ENCODE data around the gene ARSI.

ARSI gene

DNA sequence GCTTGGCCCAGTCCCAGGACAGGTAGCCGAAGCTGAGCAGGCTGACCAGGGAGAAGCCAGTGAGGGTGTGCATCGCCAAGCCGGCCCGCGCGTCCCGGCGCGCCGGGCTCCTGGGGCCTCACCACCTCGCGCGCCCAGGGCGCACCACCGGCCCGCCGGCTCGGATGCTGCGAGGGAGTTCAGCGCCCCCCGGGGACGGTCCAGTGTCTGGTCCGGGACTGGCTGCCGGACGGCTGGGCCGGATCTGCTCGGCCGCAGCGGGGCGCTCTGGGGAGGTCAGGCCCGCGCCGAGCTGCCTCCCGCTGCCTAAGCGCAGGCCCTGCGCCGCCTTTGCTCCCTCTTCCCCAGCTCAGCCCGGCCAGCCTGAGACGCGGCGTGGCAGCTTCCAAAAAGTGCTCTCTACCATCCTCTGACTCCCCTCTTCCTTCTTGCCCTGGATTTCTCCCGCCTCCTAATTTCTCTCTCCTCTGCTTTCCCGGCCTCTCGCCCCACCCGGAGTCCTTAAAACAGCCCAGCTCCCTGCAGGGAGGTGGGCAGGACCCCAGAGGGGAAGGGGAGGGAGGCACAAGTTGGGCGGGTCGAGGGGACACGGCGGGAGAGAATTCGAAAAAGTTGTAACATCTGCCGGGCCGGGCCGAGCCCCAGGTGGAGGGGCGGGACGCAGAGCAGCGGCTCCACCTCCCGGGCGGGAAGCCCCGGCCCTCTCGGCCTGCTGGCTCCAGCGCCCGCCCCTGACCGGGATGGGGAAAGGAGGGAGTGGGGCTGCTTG, at the start of gene ARSI:
Gene ARSI (minus strand): TSS at position 605 of the 769 bp plus-strand sequence. CDS start 532 bp downstream, at position 73.
- DNase-seq (ENCODE audit: low spot score): no peak

DNA sequence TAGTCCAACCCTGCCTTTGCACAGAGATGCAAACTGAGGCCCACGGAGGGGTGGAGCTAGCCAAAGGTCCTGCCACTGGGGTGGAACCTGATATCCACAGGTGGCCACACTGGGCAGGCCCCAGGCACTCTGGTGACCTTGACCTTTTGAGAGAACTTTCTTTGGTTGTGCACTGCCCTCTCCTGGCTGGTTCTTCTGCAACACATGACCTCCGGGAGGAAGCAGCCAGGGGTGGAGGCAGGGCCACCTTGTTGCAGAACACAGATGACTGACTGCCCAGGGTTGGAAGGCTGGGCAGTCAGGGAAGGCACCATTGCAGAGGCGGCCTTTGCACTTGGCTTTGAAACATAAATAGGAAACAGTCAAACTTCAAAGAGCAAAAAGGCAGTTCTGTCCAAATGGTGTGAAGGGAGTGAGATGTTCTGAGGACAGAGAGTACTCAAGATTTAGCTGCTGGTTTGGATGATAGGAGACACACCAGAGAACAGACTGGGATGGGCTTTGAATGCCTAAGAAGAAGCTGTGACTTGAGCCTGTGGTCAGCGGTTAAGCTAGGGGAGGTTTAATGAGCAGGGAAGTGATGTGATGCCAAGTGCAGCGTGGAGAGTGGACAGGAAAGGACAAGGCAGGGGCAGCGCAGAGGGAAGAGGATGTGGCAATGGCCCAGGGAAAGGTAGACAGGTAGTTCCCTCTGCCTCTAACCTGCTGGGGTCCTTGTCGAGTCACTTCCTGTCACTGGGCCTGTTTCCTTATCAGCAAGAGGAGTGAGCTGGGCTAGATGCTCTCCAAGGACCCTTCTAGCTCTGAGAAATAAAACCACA, 48.0 kb upstream of the ARSI start:
- peak; percentile 65 for DNase-seq (ENCODE audit: low spot score)

GRCh38 chr5:150349681-150350275, 47.1 kb upstream of the ARSI start:
- DNase-seq (ENCODE audit: low spot score): no peak

- DNase-seq (ENCODE audit: low spot score): no peak
Observed at GRCh38 chr5:150347451-150347850, 44.7 kb upstream of the ARSI start.

DNA sequence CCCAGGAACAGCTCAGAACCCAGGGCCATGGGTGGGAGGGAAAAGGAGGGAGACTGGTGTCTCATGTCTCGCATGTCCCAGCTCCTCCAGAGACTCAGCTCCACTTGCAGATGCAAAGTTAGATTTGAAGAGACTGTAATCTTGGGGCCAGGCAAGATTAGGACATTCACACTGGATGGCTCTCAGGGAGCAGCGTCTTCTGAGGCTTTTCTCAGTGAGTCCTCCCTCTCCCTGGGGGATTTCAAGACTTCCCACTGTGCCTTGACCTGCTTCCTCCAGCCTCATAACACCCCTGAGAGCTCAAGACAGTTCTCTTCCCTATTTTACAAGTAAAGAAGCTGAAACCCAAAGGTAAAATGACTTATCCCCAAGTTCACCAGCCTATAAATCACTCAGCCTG, 44.3 kb upstream of the ARSI start:
- DNase-seq (ENCODE audit: low spot score): no peak

DNA sequence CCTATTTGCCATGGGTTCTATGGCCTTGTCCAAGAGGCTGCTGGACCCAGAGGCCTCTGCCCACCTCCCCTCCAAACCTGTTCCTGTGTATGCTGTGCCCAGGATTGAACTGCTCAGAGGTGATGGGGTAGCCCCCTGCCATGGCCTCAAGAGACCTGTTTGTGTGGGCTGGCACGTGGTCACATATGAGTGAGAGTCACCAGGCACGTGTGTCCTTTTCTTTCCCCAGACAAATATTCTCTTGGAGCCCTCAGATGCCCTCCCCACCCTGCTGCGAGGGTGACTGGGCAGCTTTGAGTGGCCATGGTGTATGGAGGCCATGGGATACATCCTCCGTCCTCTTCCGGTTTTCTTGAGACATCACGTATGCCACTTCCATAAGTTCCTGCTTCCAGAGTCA, 43.9 kb upstream of the ARSI start:
- no peak for DNase-seq (ENCODE audit: low spot score)

GRCh38 chr5:150345716-150346115, 43.0 kb upstream of the ARSI start:
- DNase-seq (ENCODE audit: low spot score): no peak

DNA sequence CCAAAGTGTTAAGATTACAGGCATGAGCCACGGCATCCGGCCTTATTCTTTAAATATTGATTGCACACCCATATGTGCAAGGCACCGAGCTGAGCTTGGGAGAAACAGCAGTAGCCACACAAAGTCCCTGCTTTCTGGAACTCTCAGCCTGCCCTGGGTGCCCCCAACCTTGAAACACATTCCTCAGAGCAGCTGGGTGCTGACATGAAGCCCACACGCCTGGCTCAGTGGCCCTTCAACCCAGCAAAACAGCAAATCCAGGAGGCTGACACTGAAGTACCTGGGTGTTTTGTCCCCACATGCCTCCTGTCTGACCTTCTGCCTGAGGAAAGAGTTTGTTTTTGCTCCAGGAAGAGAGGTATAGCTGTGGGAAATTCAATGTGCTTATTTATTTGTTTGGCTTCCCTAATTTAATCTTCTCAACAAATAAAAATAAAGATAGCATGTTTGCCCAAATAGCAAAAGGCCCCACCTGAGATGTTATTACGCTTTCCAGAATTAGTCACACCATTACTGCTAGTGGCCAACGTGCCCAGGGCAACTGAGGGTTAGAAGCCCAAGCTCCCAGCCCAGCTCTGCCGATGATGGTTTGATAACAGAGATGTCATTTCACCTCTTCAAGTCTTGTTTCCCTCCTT, 41.4 kb upstream of the ARSI start:
- no peak for DNase-seq (ENCODE audit: low spot score)

- DNase-seq (ENCODE audit: low spot score): no peak
Observed at GRCh38 chr5:150342583-150342982, 39.9 kb upstream of the ARSI start.

GRCh38 chr5:150341989-150342388, 39.3 kb upstream of the ARSI start:
- DNase-seq (ENCODE audit: low spot score): no peak

- DNase-seq (ENCODE audit: low spot score): no peak
Observed at GRCh38 chr5:150341331-150341730, 38.6 kb upstream of the ARSI start.

DNA sequence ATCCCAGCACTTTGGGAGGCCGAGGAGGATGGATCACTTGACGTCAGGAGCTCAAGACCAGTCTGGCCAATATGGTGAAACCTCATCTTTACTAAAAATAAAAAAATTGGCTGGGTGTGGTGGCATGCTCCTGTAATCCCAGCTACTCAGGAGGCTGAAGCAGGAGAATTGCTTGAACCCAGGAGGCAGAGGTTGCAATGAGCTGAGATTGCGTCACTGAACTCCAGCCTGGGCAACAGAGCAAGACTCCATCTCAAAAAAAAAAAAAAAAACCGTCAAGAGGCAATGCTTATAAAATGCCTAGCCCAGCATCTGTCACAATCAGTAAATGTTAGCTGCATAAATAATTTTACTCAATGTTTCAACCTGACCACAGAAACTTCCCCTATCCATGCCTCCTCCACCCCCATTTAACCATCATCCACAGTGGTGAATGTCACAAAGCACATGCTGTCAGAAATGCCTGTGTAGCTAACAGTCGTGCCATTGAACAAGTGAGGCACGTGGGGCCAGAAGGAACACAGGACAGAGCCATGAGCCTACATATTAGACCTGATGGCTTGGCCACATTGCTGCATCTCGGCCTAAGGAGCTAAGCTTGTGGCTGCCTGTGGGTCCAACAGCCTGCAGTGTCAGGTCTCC, 38.0 kb upstream of the ARSI start:
- no peak for DNase-seq (ENCODE audit: low spot score)

DNA sequence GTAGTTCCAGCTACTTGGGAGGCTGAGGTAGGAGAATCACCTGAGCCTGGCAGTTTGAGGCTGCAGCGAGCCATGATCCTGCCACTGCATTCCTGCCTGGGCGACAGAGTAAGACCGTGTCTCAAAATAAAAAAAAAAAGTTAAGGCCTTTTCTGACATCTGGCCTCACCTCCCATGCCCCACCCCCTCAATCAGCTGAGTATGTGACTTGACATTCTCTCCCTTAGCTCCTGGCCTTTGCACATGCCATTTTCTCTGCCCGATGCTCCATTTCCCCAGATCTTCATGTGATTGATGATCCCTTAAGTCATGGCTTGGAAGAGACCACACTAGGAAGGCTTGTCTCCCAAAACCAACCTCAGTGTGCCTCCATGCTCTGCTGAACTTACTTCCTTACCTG, 37.1 kb upstream of the ARSI start:
- DNase-seq (ENCODE audit: low spot score): no peak

DNA sequence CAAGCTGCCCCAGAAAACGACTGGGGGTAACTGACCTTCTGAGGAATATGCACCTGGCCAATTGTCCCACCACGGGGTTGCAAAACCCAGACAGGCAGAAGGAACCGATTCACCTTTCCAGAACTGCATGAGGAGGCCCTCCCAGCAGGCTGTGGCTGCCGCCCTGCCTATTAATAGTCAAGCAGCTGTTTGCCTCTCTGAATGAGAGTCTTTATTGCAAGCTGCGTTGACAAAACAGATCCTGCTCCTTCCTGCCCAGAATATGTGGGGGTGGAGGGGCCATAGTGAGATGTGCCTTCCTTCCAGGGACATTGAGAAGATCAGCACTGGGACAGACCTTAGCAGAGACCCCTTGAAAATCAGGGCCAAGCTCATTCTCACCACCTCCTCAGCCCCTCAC, 36.5 kb upstream of the ARSI start:
- no peak for DNase-seq (ENCODE audit: low spot score)

DNA sequence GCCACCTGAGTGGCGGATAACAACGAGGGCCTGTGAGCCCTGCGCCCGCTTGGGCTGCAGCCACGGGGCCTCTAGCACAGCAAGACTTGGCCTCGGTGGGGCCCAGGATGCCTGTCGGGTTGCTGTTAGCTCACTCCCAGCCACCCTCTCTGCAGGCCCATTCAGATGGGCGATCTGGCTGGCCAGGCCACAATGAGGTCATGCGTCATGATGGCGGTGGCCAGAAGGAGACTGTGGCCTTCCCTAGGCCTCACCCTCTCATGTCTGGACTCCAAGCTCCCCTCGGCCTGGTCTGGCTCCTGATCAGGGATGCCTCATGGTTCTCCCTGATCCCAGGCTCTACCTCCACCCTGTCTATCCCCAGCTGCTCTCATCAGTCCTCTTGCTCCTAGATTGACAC, 35.8 kb upstream of the ARSI start:
- no peak for DNase-seq (ENCODE audit: low spot score)

- no peak for DNase-seq (ENCODE audit: low spot score)
Observed at GRCh38 chr5:150335778-150336177, 33.1 kb upstream of the ARSI start.

DNA sequence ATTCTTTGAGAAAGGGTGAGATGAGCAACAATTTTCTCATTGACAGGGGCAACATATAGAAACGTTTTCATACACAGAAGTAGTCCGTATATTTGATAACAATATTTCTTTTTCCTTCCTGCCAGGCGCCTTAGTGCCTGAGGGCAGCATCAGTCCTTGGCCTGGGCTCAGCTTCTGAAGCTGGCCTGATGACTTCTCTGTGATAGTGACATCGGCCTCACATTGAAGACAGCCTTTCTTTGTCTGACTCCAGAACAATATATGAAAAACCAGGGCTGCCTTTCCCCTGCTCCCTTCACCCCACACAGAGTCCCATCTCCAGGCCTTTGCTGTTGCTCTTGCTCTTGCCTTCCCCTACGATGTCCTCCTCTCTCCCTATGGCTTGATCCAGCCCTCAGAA, 30.7 kb upstream of the ARSI start:
- DNase-seq (ENCODE audit: low spot score): no peak

- no peak for DNase-seq (ENCODE audit: low spot score)
Observed at GRCh38 chr5:150329881-150330876, 27.5 kb upstream of the ARSI start.

DNA sequence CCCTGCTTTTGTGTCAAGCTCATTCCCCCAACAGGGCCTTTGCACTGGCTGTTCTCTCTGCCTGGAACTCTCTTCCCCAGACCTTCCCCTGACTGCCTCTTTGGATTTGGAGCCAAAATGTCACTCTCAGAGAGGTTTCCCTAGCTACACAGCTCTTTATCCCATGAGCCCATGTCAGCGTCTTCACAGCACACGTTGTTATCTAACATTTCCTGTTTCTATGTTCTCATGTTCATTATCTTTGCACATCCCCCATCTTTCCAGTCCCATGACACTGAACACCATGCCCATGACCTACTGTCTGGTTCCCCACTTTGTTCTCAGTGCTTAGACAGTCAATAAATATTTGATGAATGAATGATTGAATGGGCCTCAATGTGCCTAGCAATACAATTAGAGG, 26.3 kb upstream of the ARSI start:
- no peak for DNase-seq (ENCODE audit: low spot score)

- DNase-seq (ENCODE audit: low spot score): no peak
Observed at GRCh38 chr5:150328515-150328914, 25.8 kb upstream of the ARSI start.

DNA sequence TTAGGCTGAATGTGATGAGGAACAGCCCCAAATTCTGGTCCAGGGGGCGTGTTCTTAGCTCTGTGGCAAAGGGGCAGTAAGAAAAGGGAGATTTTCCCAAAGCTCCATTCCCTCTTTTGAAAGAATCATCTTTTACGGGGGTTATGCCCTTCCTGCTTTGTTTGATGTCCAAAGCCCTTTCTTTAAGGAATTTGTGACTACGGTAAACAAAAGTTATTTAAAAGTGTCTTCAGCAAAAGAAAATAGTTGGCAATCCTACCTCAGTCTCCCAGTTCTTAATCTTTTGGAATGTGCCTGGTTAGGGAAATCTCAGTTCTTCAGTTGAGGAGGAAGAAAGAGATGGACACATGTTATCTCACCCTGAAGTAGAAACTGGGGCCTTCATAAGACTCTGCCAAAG, 24.4 kb upstream of the ARSI start:
- no peak for DNase-seq (ENCODE audit: low spot score)
